COLO668 (cell line): ENCODE data around the gene ANKS3.

Source experiments
- DNase-seq: peaks from one replicate; lab custom pipeline; 2025; ENCODE audit not compliant: unreplicated experiment; lab: John Stamatoyannopoulos, UW

The ANKS3 gene

DNA sequence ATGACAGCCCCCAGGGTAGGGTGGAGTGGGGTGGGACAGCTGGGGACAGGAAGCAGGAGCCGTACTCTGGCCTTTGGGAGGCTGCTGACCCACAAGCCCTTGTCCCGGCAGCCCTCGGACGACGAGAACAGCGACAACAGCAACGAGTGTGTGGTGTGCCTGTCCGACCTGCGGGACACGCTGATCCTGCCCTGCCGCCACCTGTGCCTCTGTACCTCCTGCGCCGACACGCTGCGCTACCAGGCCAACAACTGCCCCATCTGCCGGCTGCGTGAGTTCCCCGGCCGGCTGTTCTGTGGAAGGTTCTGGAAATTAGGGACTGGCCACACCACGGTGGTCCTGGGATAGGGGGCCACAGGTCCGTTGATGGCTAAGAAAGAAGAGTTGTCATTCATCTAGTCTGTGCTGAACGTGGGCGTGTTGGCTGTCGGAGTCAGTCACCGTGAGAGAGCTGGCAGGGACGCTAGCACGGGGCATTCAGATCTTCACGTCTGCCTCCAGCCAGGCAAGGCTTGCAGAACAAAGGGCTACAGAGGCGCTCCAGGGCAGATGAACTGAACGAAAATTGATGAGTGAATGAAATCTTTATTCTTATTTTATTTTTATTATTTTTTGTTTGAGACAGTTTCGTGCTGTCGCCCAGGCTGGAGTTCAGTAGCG, 60.6 kb downstream of the ANKS3 start:
- DNase-seq = no peak

DNA sequence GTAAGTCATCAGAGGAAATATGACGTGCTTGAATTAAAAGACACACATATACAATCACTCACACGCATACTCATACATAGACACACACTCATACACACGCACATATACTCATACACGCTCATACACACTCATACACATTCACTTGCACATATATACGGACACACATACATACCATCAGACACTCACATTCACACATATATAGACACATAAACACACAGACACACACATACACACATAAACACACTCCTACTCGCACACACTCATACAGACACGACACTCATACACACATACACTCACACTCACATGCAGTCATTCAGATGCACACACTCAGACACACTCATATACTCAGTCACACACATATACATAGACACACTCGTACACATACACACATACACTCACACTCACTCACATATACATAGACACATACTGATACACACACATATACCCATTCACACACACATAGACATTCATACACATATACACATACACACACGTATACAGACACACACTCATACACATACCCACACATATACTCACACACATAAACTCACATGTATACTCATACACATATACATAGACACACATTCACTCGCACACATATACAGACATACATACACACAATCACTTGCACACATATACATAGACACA, 65.6 kb downstream of the ANKS3 start:
- DNase-seq = no peak

DNA sequence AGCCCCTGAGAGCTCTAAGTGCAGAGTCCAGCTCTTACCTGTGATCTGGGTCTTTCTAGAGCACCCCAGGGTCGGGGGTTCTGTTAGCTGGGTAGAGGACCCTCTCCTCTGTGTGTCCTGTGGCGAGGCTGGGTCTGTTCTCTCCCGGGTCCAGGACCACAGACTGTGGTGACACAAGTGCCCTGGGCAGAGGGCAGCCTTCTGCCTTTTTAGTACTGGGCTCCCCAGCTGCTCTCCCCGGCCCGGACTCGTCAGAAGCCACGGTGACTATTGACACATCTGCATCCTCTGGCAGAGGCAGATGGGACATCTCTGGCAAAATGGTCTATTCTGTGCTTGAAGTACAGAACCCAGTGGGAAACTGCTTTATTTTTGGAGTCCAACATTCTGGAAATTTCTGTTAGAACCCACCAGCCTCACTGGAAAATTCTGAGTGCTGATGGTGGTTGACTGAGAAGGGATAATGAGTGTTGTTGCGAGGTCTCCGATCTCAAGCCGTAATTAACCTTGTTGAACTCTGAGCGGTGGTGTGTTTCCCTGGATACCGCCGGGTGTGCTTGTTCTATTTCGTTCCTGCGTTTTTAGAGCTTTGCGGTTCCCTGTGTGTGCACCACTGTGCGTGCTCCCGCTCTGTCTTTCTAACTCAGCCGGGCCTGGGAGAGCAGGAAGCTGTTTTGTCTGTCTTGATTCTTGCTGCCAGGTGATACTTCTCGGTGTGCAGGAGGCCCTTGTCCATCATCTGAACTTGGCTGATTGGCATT, 66.7 kb downstream of the ANKS3 start:
- DNase-seq = no peak

DNA sequence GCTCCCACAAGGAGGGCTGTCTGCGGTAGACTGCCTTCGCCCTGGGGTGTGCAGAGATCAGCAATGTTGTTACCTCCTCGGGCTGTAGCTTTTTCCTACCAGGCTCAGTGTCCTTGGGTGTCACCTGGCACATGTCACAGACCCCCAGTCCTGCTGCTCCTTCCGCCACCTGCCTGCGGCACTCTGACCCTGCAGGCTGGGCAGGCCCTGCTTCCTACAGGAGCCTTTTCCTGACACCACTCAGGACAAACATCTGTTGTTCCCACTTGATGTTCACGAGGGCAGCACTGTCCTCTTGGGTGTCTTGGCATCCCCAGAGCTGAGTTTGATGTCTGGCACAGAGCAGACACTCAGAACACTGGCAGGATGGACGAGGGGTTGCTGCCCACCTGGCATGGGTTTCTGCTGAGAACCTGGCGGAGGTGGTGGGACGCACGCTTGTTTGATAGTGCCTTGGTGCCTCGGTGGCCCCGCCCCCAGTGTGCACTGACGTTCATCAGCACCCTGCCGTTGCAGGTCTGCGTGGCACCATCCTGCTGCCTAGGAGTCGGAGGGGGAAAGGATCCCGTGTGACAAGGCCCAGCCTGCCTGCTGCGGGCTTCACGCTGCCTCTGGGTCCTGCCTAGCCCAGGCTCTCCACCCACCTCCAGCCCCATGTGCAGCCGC, 67.4 kb downstream of the ANKS3 start:
- no peak for DNase-seq

DNA sequence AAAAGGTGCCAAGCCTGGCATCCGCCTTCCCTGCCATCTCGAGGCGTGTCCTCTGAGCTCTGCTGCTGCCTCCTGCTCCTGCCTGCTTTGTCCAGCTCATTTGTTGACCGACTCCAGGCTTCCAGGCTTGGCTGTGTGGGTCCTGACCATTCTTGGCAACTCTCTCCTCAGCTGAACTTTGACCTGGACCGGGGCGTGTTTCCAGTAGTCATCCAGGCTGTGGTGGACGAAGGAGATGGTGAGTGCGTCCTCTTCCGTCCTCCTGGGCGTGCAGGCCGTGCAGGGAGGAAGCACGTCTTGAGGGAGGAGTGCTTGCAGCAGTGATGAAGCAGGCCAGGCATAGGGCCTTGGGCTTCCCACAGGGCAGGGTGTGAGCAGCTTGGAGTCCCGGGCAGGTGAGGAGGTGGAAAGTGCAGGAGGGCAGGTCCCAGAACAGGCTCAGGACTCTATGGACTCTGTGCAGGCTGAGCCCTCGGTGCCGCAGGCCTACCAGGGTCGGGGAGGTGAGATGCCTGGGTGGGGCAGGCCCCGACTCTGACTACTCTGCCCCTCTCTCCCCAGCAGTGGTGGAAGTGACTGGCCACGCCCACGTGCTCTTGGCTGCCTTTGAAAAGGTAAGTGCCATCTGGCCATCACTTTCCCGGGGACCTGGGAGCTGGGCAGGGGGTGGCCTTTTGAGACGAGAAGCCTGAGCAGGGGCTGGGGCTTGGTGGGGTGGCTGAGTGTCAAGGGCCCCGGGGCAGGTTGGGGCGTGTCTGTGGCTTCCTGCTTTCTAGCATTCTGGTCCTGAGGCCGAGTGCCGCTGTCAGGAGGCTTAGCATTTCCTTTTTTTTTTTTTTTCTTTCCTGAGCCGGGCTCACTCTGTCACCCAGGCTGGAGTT, 69.3 kb downstream of the ANKS3 start:
- peak; percentile 57 for DNase-seq

DNA sequence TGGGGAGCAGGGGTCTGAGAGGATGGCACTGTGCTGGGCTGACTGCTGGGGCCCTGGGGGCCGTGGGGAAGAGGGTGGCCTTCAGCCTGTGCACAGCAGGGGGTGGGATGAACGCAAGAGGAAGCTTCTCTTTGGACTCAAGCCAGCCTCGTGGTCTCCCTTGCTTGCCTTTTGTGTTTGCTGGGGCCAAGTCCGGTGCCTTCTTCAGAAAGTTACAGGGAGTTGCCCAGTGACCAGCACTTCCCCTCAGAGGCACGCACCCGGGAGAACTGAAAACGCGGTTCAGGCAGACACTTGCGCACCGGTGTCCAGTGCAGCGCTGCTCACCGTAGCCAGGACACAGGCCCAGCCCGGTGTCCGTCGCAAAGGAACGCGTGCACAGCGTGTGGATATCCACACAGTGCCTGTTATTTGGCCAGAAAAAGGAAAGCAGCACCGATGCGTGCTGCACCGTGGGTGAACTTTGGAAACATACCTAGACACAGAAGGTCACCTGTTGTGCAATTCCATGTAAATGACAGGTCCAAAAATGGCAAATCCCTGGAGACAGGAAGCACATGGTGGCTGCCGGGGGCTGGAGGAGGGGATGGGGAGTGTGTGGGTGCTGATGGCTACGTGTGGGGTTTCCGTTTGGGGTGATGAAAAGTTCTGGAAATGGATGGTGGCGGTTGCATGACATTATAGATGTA, 70.2 kb downstream of the ANKS3 start:
- DNase-seq = peak; percentile 19

DNA sequence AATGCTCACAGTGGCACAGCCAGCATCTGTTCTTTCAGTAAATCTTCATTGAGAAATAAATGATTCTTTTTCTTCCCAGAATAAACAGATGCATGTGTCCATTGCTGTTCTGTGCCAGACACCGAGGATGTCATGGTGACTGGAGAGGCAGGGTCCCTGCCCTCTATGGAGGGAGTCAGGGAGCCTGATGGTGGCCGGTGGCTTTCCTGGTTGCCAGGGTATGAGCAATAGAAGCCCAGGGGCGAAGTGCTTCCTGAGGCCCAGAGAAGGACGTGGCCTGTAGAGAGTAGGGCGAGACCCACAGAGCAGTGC, 70.7 kb downstream of the ANKS3 start:
- no peak for DNase-seq

DNA sequence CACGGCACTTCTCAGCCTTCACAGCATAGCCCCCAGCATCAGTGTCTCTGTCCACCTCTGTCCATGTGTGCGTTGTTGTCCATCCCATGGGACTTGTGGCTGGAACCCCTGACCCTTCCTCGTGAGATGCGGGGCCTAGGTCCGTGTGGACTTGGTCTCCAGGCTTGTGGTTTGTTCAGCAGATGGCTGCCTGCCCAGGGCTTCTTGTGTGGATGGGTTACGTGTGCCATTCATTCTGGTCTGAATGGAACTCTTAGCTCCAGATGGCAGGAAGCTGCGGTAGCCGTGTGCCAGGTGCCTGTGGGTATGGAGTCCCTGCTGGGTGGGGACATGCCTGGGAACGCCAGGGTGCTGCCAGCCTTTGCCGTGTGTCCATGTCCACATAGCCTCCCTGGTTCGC, 72.4 kb downstream of the ANKS3 start:
- DNase-seq = peak; percentile 29

DNA sequence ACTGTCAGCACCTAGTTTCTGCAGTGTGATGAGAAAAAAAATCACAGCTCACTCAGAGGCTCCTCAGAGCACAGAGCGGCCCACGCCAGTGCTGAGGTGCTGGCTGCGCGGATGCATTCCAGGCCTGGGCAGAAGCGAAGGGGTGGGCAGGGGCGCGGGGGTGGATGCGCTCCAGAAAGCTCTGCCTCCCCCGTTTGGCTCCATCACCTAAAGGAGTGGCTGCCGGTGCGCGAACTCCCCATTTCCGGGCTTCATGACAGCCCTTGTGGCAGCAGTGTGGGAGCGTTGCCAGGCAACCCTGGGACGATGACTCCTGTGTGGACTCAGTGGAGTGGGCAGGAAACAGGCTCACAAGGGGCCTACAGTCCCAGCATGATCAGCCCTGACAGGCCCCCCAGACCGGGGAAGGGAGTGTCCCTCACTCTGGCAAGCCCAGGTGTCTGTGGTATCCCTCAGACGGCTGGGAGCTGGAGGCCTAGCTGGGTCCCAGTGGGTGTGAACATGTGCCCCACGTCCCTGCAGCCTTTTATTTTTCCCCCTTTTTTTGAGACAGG, 73.5 kb downstream of the ANKS3 start:
- peak; percentile 78 for DNase-seq

DNA sequence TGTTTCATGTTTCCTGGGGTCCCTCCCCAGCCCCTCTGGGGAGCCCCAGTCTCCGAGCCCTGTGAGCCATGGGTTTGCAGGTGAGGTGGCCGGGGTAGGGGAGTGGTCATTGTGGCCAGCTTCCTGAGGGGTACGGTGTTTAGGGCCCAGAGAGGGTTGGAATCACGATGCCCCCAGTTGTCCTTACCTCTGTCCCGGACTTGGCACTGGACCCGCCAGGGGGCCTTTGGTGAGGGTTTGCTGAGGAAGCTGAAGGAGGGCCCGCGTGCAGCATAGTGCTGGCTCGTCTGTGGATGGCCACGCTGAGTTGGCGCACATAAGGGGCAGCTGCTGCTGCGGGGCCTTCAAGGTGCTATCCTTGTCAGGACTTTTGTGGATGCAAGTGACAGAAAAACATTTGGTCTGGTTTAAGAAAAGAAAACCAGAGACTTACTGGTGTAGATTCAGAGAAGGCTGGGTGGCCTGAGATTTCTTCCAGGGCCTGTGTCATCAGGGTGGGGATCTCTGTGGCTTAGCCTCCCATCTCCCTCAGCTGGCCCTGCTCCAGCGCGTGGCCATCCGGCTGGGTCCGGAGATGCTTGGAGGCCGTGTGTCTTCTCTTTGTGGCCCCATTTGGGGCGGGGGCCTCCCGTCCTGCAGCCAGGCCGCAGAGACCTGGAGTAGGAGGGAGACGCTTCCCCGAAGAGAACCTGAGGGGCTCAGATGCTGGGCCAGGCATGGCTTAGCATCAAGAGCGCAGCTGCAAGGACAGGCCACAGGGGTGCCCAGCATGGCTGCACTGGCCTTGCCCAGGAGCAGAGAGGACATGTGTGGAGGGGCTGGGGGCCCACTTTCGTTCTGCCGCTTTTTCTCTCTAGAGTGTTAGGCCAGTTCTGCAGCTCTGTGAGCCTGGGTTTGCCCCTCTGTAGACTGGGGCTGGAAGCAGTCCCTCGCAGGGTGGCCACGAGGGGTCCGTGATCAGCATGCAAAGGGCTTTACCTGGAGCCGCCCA, 74.4 kb downstream of the ANKS3 start:
- DNase-seq = no peak

DNA sequence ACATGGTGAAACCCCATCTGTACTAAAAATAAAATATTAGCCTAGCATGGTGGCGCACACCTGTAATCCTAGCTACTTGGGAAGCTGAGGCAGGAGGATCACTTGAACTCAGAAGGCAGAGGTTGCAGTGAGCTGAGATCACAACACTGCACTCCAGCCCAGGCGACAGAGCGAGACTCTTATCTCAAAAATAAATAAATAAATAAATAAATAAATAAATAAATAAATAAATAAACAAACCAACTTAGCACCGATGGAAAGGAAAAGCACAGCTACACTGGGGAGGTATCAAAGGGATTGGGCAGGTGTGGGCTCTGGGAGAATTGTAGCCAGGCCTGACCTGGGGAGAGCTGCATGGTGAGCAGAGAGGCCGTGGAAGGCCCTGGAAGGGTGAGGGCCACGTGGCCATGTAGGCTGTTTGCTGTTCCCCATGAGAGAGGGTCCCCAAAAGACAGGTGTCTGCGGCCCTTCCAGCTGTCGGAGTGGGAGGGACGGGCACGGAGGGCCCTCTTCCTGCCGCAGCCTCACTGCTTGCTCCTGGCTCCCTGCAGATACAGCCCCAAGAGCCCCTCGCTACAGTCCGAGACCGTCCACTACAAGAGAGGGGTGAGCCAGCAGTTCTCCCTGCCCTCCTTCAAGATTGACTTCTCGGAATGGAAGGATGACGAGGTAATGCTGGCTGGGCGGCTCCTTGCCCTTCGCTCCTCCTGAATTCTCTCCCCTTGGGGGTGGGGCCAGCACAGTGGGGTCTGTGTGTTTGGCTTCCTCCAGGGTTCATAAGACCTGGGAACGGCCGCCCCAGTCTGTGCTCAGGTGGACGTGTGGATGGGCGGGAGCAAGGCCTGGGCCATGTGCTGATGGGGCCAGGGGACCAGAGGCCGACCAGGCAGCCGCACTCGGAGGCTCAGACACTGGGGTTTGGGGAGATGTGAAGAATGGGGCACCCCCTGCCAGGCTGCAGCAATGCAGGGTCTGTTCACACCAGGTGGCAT, 77.1 kb downstream of the ANKS3 start:
- no peak for DNase-seq

DNA sequence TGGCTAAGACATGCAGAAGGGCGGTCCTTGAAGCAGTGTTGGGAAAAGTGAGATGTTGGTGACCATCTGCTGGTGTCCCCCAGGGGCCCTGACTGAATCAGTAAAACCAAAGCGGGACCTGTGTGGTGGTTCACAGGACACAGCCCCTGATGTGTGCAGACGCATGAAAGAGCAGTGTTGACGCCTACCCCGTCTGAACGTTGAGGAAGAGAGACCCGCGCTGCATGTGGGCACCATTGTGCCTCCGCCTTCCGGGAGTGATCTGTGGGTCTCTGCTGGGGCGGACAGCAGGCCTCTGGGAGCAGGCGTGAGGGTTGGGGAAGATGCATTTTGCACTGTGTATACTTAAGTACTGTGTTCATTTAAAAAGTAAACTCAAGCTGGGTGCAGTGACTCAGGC, 77.8 kb downstream of the ANKS3 start:
- no peak for DNase-seq

DNA sequence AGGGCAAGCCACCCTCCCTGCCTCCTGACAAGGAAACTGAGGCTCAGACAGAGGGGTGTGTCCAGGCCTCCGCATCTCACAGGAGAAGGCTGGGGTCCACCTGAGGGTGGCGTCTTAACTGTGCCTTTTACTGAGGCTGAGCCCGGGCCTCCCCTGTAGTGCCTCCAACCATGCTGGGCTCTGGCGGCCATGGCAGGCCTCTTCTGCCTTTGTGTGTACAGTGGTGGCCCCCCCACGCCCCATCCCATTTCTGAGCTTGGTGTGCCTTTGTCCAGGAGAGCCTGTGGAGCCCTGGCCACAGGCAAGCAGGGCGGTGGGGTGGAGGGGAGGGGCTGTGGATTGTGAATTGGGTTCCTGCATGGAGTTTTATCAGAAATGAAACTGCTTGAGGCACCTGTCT, 78.3 kb downstream of the ANKS3 start:
- no peak for DNase-seq

DNA sequence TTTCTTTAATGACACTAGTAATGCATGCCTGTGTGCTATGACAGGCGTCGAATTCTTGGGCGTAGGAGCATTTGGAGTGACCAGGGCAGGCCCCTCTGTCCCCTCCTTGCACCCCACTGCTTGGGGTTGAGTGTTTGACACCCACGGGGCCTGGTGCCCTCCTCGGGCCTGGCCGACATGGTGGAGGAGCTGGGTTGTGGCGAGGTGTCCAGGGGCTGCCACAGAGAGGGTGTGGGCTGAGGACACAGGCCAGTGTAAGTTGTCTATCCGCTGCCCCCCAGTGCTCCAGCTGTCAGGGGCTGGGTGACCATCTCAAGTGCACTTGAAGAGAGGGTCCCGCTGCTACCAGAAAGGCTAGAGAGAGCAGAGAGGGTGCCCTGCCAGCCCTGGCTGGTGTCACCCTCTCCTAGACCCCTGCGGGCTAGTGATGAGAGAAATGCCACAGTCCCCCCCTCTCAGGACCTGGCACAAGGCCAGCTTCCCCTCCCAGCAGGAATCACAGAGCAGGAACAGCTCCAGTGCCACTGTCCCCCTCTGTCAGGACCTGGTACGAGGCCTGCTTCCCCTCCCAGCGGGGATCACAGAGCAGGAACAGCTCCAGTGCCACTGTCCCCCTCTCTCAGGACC, 79.0 kb downstream of the ANKS3 start:
- DNase-seq = no peak

DNA sequence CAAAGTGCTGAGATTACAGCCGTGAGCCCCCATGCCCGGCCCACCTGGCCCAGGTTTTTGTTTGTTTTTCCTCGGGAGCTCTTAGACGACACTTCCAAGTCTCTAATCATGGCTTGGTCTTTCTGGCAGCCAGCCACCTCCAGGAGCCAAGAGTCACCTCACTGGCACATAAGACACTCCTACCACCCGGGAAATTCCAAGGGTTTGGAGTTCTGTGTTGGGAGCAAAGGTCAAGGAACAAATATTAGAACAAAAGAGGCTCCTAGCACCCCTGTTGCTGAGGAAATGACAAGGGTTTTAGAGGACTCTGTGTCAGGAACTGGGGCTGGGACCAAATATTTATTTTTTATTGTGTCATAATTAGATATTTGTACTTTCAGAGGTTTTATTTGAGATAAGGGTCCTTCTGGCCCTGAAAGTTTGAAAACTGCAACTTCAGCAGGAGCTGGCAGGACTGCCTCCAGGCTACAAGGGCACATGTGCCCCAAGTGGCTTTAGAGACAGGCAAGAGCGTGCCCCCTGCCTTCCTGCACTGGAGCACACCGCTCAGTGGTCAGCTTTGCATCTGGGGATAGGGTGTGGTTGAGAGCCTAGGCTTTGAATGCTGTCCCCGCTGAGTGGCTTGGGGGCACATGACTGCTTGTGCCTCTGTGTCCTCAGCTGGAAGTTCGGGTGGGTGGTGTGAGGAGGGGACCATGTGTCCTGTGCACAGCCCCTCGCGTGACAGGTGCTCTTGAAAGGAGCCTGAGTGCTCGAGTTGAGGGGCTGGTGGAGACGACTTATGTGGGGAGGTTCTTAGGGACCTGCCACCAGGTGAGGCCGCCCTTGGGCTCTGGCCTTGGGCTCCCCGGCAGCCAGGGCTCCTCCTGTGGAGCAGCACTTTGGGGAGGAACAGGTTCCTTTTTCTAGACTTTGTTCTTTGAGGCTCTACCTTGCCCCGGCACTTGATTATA, 79.8 kb downstream of the ANKS3 start:
- no peak for DNase-seq

DNA sequence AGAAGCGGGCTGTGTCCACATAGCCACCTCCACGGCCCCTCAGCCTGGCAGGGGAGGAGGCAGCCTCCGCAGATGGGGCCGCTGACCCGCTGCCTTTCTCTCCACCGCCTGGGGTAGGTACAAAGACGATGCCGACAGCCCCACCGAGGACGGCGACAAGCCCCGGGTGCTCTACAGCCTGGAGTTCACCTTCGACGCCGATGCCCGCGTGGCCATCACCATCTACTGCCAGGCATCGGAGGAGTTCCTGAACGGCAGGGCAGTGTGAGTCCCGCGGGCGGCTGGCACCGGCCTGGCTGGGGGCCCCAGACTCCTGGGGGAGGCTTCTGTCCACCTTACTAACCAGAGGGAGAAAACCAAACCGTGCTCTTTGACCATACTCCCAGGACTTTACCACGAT, 81.5 kb downstream of the ANKS3 start:
- DNase-seq = no peak
